Jurkat, Clone E6-1 (cell line): Measurements from ENCODE around the gene RYK.

ENCODE experiments used
- DNase-seq: peaks from one replicate; pipeline ENCODE4 v3.0.0-alpha.2; 2011; ENCODE audit warnings: low read depth, low spot score
- H3K4me3 ChIP-seq: 2 replicates; pipeline ENCODE4 v1.5.1; 2011; ENCODE audit warnings: mild to moderate bottlenecking, low read length, control low read depth, moderate library complexity

RYK gene

DNA sequence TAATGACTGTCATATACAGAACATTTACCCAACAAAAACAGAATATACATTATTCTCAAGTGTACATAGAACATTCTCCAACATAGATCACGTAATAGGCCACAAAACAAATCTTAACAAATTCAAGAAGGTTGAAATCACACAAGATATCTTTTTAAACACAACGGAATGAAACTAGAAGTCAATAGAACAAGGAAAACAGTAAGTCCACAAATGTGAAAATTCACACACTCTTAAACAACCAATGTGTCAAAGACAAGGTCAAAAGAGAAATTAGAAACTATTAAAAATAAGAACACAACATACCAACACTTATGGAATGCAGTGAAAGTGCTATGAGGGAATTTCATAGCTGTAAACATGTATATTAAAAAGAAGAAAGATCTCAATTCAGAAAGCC is 139.7 kb downstream of the RYK start:
- no peak overlapping the region for H3K4me3 ChIP-seq
- no peak for DNase-seq
